Measurements from ENCODE around the gene TOMM22.

TOMM22 gene

GRCh38 chr22:38656256-38657044, 25.3 kb upstream of the TOMM22 start, which contains the start of the genes CBY1 and FAM227A (continued):
- TF ChIP-seq ZNF280D (tag by site-specific recombination; IDR thresholded peaks at IDR 0.05), result no peak
- TF ChIP-seq ZNF580 (tag by site-specific recombination; IDR thresholded peaks at IDR 0.05), result no peak
- TF ChIP-seq ZNF707 (tag by site-specific recombination; IDR thresholded peaks at IDR 0.05), result no peak
- TF ChIP-seq ZSCAN23 (tag by site-specific recombination; IDR thresholded peaks at IDR 0.05), result no peak
- TF ChIP-seq ZNF221 (tag by site-specific recombination; IDR thresholded peaks at IDR 0.05; ENCODE audit: borderline replicate concordance), result no peak
- TF ChIP-seq ZNF362 (tag by site-specific recombination; IDR thresholded peaks at IDR 0.05), result no peak
- no peak for TF ChIP-seq ZNF16 (tag by site-specific recombination; IDR thresholded peaks at IDR 0.05; ENCODE audit: low read depth)
- TF ChIP-seq SP2 (tag by site-specific recombination; IDR thresholded peaks at IDR 0.05), result peak; percentile 55
- TF ChIP-seq ZBTB1 (tag by site-specific recombination; IDR thresholded peaks at IDR 0.05), result no peak
- TF ChIP-seq ZNF169 (tag by site-specific recombination; IDR thresholded peaks at IDR 0.05), result no peak
- TF ChIP-seq PRDM10 (tag by site-specific recombination; IDR thresholded peaks at IDR 0.05), result peak; percentile 100
- TF ChIP-seq ZNF175 (tag by site-specific recombination; IDR thresholded peaks at IDR 0.05), result no peak
- peak; percentile 36; the same call in 1 of the 2 replicates for TF ChIP-seq WT1 (tag by site-specific recombination; IDR thresholded peaks at IDR 0.05)
- no peak for TF ChIP-seq ZNF561 (tag by site-specific recombination; IDR thresholded peaks at IDR 0.05; ENCODE audit: borderline replicate concordance)
- no peak for TF ChIP-seq INSM2 (tag by site-specific recombination; IDR thresholded peaks at IDR 0.05)
- TF ChIP-seq ZNF664 (tag by site-specific recombination; IDR thresholded peaks at IDR 0.05), result no peak
- no peak for TF ChIP-seq ZNF747 (tag by site-specific recombination; IDR thresholded peaks at IDR 0.05)
- TF ChIP-seq ZNF701 (tag by site-specific recombination; IDR thresholded peaks at IDR 0.05), result no peak
- TF ChIP-seq ZNF148 (tag by site-specific recombination; IDR thresholded peaks at IDR 0.05; ENCODE audit: borderline replicate concordance), result no peak
- TF ChIP-seq ZNF341 (tag by site-specific recombination; IDR thresholded peaks at IDR 0.05; ENCODE audit: low read depth), result peak; percentile 76
- TF ChIP-seq ZNF433 (tag by site-specific recombination; IDR thresholded peaks at IDR 0.05; ENCODE audit: low read depth), result no peak
- TF ChIP-seq BCL6B (tag by site-specific recombination; IDR thresholded peaks at IDR 0.05), result no peak
- TF ChIP-seq ZNF248 (tag by site-specific recombination; IDR thresholded peaks at IDR 0.05), result no peak
- TF ChIP-seq TRIM28 (IDR thresholded peaks at IDR 0.05; ENCODE audit: borderline replicate concordance, low read length), result no peak
- no peak for TF ChIP-seq ZNF24 (tag by site-specific recombination; IDR thresholded peaks at IDR 0.05)
- TF ChIP-seq ZNF366 (tag by site-specific recombination; conservative IDR thresholded peaks at IDR 0.05), result no peak
- no peak for TF ChIP-seq ZNF416 (tag by site-specific recombination; IDR thresholded peaks at IDR 0.05)

All from HEK293 (cell line).